Measurements from ENCODE around the gene CTRB2.

Gene CTRB2

GRCh38 chr16:75247249-75247648 is 40.3 kb upstream of the CTRB2 start:
- Histone ChIP-seq H3K9ac (ENCODE audit: low read length) (no peak overlapping the region), H3K4me1 (ENCODE audit: control insufficient read depth in 1 of 2, insufficient read depth in 2 of 2, low read length in 2 of 2) (peaks cover 63 to 66% of the 10 kb centered on the region in 2 experiments), H2BK5ac (ENCODE audit: low read depth, low read length, poor library complexity) (peak overlapping the region; percentile 67), H3K36me3 (ENCODE audit: control insufficient read depth in 1 of 2, insufficient read depth in 2 of 2, low read length in 2 of 2) (peaks cover 39 to 43% of the 10 kb centered on the region in 2 experiments), H2AFZ (ENCODE audit: insufficient read depth, low read length, poor library complexity) (no peak overlapping the region), H3K27me3 (ENCODE audit: insufficient read depth, low read length) (no peaks in the 10 kb centered on the region), H3K4me2 (ENCODE audit: low read length) (peak overlapping the region; percentile 29), H3K23ac (ENCODE audit: low read length) (no peak overlapping the region), H3K79me1 (ENCODE audit: low read length) (peaks cover 60% of the 10 kb centered on the region), H3K18ac (ENCODE audit: low read length) (peak overlapping the region; percentile 72), H2BK12ac (ENCODE audit: low read length) (peak overlapping the region; percentile 51), H4K12ac (ENCODE audit: low read depth, low read length) (no peak overlapping the region), H3K9me3 (ENCODE audit: insufficient read depth, low read depth, low read length) (no peaks in the 10 kb centered on the region), H3K27ac (ENCODE audit: low read depth, low read length) (peak overlapping the region; percentile 95), H3K4me3 (ENCODE audit: low read depth, low read length) (no peak overlapping the region), H4K8ac (ENCODE audit: low read depth, low read length) (peak overlapping the region; percentile 59), H3K79me2 (ENCODE audit: control insufficient read depth, insufficient read depth, low read length, poor library complexity) (peaks cover 83% of the 10 kb centered on the region), H2AK5ac (ENCODE audit: low read length) (peak overlapping the region; percentile 28), H2BK120ac (ENCODE audit: insufficient read depth, low read length, poor library complexity) (peak overlapping the region; percentile 25), H3K14ac (ENCODE audit: low read length) (peak overlapping the region; percentile 62), H4K91ac (ENCODE audit: low read depth, low read length) (peak overlapping the region; percentile 52), H3K4ac (ENCODE audit: low read depth, low read length) (peak overlapping the region; percentile 63)
- DNase-seq = no peak
- no CpG with 5 or more reads among the region's 13 CpGs for WGBS (ENCODE audit: extremely low coverage, insufficient coverage, insufficient read length)

- H2BK120ac ChIP-seq (ENCODE audit: insufficient read depth, low read length, poor library complexity) = peak overlapping the region; percentile 25
- peaks cover 54% of the 10 kb centered on the region for H3K79me1 ChIP-seq (ENCODE audit: low read length)
- H3K4me1 ChIP-seq (ENCODE audit: control insufficient read depth in 1 of 2, insufficient read depth in 2 of 2, low read length in 2 of 2) = peaks cover 58 to 60% of the 10 kb centered on the region in 2 experiments
- H3K27me3 ChIP-seq (ENCODE audit: insufficient read depth, low read length) = no peaks in the 10 kb centered on the region
- no peak overlapping the region for H2AFZ ChIP-seq (ENCODE audit: insufficient read depth, low read length, poor library complexity)
- WGBS (ENCODE audit: extremely low coverage, insufficient coverage, insufficient read length) = no CpG with 5 or more reads among the region's 12 CpGs
- H3K18ac ChIP-seq (ENCODE audit: low read length) = peak overlapping the region; percentile 72
- H3K14ac ChIP-seq (ENCODE audit: low read length) = peak overlapping the region; percentile 62
- H4K8ac ChIP-seq (ENCODE audit: low read depth, low read length) = peak overlapping the region; percentile 59
- peak overlapping the region; percentile 63 for H3K4ac ChIP-seq (ENCODE audit: low read depth, low read length)
- no peak for DNase-seq
- H3K9me3 ChIP-seq (ENCODE audit: insufficient read depth, low read depth, low read length) = no peaks in the 10 kb centered on the region
- H3K79me2 ChIP-seq (ENCODE audit: control insufficient read depth, insufficient read depth, low read length, poor library complexity) = peaks cover 82% of the 10 kb centered on the region
- no peak overlapping the region for H3K4me3 ChIP-seq (ENCODE audit: low read depth, low read length)
- H3K36me3 ChIP-seq (ENCODE audit: control insufficient read depth in 1 of 2, insufficient read depth in 2 of 2, low read length in 2 of 2) = peaks cover 45 to 47% of the 10 kb centered on the region in 2 experiments
- no peak overlapping the region for H4K12ac ChIP-seq (ENCODE audit: low read depth, low read length)
- peak overlapping the region; percentile 52 for H4K91ac ChIP-seq (ENCODE audit: low read depth, low read length)
- H3K9ac ChIP-seq (ENCODE audit: low read length) = peak overlapping the region; percentile 52
- peak overlapping the region; percentile 67 for H2BK5ac ChIP-seq (ENCODE audit: low read depth, low read length, poor library complexity)
- peak overlapping the region; percentile 3 for H3K4me2 ChIP-seq (ENCODE audit: low read length)
- H2AK5ac ChIP-seq (ENCODE audit: low read length) = peak overlapping the region; percentile 28
- H2BK12ac ChIP-seq (ENCODE audit: low read length) = peak overlapping the region; percentile 63
- peak overlapping the region; percentile 95 for H3K27ac ChIP-seq (ENCODE audit: low read depth, low read length)
- no peak overlapping the region for H3K23ac ChIP-seq (ENCODE audit: low read length)
These were observed 39.7 kb upstream of the CTRB2 start for GRCh38 chr16:75246504-75247205.

GRCh38 chr16:75244844-75245758 is 38.1 kb upstream of the CTRB2 start:
- Histone ChIP-seq H4K8ac (ENCODE audit: low read depth, low read length) (peak overlapping the region; percentile 58), H2AK5ac (ENCODE audit: low read length) (peak overlapping the region; percentile 44), H3K9ac (ENCODE audit: low read length) (peak overlapping the region; percentile 69), H3K79me2 (ENCODE audit: control insufficient read depth, insufficient read depth, low read length, poor library complexity) (peaks cover 75% of the 10 kb centered on the region), H2BK120ac (ENCODE audit: insufficient read depth, low read length, poor library complexity) (peak overlapping the region; percentile 94), H3K36me3 (ENCODE audit: control insufficient read depth in 1 of 2, insufficient read depth in 2 of 2, low read length in 2 of 2) (peaks cover 59 to 61% of the 10 kb centered on the region in 2 experiments), H2AFZ (ENCODE audit: insufficient read depth, low read length, poor library complexity) (peak overlapping the region; percentile 40), H3K27ac (ENCODE audit: low read depth, low read length) (peak overlapping the region; percentile 95), H3K79me1 (ENCODE audit: low read length) (peaks cover 42% of the 10 kb centered on the region), H3K14ac (ENCODE audit: low read length) (peak overlapping the region; percentile 70), H3K4me1 (ENCODE audit: control insufficient read depth in 1 of 2, insufficient read depth in 2 of 2, low read length in 2 of 2) (peaks cover 59 to 68% of the 10 kb centered on the region in 2 experiments), H2BK5ac (ENCODE audit: low read depth, low read length, poor library complexity) (peak overlapping the region; percentile 94), H3K27me3 (ENCODE audit: insufficient read depth, low read length) (no peaks in the 10 kb centered on the region), H3K23ac (ENCODE audit: low read length) (no peak overlapping the region), H2BK12ac (ENCODE audit: low read length) (peak overlapping the region; percentile 45), H3K9me3 (ENCODE audit: insufficient read depth, low read depth, low read length) (peaks cover 2% of the 10 kb centered on the region), H3K4me3 (ENCODE audit: low read depth, low read length) (no peak overlapping the region), H4K12ac (ENCODE audit: low read depth, low read length) (peak overlapping the region; percentile 33), H3K4ac (ENCODE audit: low read depth, low read length) (peak overlapping the region; percentile 71), H3K18ac (ENCODE audit: low read length) (peak overlapping the region; percentile 85), H4K91ac (ENCODE audit: low read depth, low read length) (peak overlapping the region; percentile 99), H3K4me2 (ENCODE audit: low read length) (peak overlapping the region; percentile 40)
- DNase-seq = peak; percentile 77 to 81
- no CpG with 5 or more reads among the region's 25 CpGs for WGBS (ENCODE audit: extremely low coverage, insufficient coverage, insufficient read length)

- Histone ChIP-seq H3K27ac (ENCODE audit: low read depth, low read length) (peak overlapping the region; percentile 93), H2AK5ac (ENCODE audit: low read length) (peak overlapping the region; percentile 44), H2BK120ac (ENCODE audit: insufficient read depth, low read length, poor library complexity) (peak overlapping the region; percentile 77), H3K14ac (ENCODE audit: low read length) (peak overlapping the region; percentile 59), H3K4me2 (ENCODE audit: low read length) (peak overlapping the region; percentile 40), H4K91ac (ENCODE audit: low read depth, low read length) (peak overlapping the region; percentile 99), H3K4me1 (ENCODE audit: control insufficient read depth in 1 of 2, insufficient read depth in 2 of 2, low read length in 2 of 2) (peaks cover 57 to 68% of the 10 kb centered on the region in 2 experiments), H3K4me3 (ENCODE audit: low read depth, low read length) (no peak overlapping the region), H3K9me3 (ENCODE audit: insufficient read depth, low read depth, low read length) (peaks cover 2% of the 10 kb centered on the region), H3K23ac (ENCODE audit: low read length) (no peak overlapping the region), H3K27me3 (ENCODE audit: insufficient read depth, low read length) (no peaks in the 10 kb centered on the region), H4K8ac (ENCODE audit: low read depth, low read length) (peak overlapping the region; percentile 47), H2BK5ac (ENCODE audit: low read depth, low read length, poor library complexity) (peak overlapping the region; percentile 94), H3K18ac (ENCODE audit: low read length) (peak overlapping the region; percentile 32), H3K36me3 (ENCODE audit: control insufficient read depth in 1 of 2, insufficient read depth in 2 of 2, low read length in 2 of 2) (peaks cover 67% of the 10 kb centered on the region in 2 experiments), H3K79me1 (ENCODE audit: low read length) (peaks cover 44% of the 10 kb centered on the region), H2AFZ (ENCODE audit: insufficient read depth, low read length, poor library complexity) (peak overlapping the region; percentile 35), H2BK12ac (ENCODE audit: low read length) (peak overlapping the region; percentile 13), H4K12ac (ENCODE audit: low read depth, low read length) (peak overlapping the region; percentile 33), H3K9ac (ENCODE audit: low read length) (peak overlapping the region; percentile 69), H3K4ac (ENCODE audit: low read depth, low read length) (peak overlapping the region; percentile 71), H3K79me2 (ENCODE audit: control insufficient read depth, insufficient read depth, low read length, poor library complexity) (peaks cover 75% of the 10 kb centered on the region)
- no CpG with 5 or more reads among the region's 7 CpGs for WGBS (ENCODE audit: extremely low coverage, insufficient coverage, insufficient read length)
- DNase-seq = no peak
These were observed 37.4 kb upstream of the CTRB2 start for GRCh38 chr16:75244225-75244809.

All from trophoblast cell (in vitro differentiated cells and primary cell).